Stimulated activated CD8-positive, alpha-beta memory T cell treated with anti-CD3 and anti-CD28 coated beads, Interleukin-7, amount 100 ng/mL, for 1 hour (primary cell): ENCODE data around the gene STAG3.
"Not testable (repeated sequence)": the region's sequence is repeated elsewhere in the genome, so short reads cannot be mapped to it uniquely, and the experiment has no call there.

Experiments
- DNase-seq, 2 donors: peaks; one replicate each; pipeline ENCODE4 v3.0.0-alpha.2; 2020; ENCODE audit warnings: low read depth in 2 of 2

The STAG3 gene

GRCh38 chr7:100173806-100174495 is 3.8 kb upstream of the STAG3 start:
- no peak for DNase-seq

GRCh38 chr7:100174582-100174981 is 3.1 kb upstream of the STAG3 start:
- DNase-seq: no peak

GRCh38 chr7:100175296-100175935 is 2.3 kb upstream of the STAG3 start:
- no peak for DNase-seq

GRCh38 chr7:100176096-100177044 is 1.3 kb upstream of the STAG3 start:
- DNase-seq: no peak

- not testable (repeated sequence) for DNase-seq
Measured at GRCh38 chr7:100180084-100180483, 2.4 kb downstream of the STAG3 start.

GRCh38 chr7:100182616-100183015 is 4.9 kb downstream of the STAG3 start:
- not testable (repeated sequence) for DNase-seq

GRCh38 chr7:100183090-100183489 is 5.4 kb downstream of the STAG3 start:
- DNase-seq: not testable (repeated sequence)

- DNase-seq: no peak
Measured at GRCh38 chr7:100185726-100186125, 8.0 kb downstream of the STAG3 start.

- no peak for DNase-seq
Measured at GRCh38 chr7:100189061-100189460, 11.3 kb downstream of the STAG3 start.

- no peak for DNase-seq
Measured at GRCh38 chr7:100190048-100190711, 12.5 kb downstream of the STAG3 start.

GRCh38 chr7:100191775-100192174 is 14.1 kb downstream of the STAG3 start:
- DNase-seq: no peak

GRCh38 chr7:100192281-100192862 is 14.7 kb downstream of the STAG3 start:
- not testable (repeated sequence) for DNase-seq

GRCh38 chr7:100192969-100193368 is 15.3 kb downstream of the STAG3 start:
- DNase-seq: no peak

- DNase-seq: no peak
Measured at GRCh38 chr7:100195222-100195621, 17.5 kb downstream of the STAG3 start.

GRCh38 chr7:100195901-100196322 is 18.2 kb downstream of the STAG3 start:
- DNase-seq: not testable (repeated sequence)

GRCh38 chr7:100198266-100198665 is 20.5 kb downstream of the STAG3 start:
- DNase-seq: no peak

- DNase-seq: no peak
Measured at GRCh38 chr7:100200693-100201092, 23.0 kb downstream of the STAG3 start.

- DNase-seq: no peak
Measured at GRCh38 chr7:100204454-100204853, 26.7 kb downstream of the STAG3 start.

GRCh38 chr7:100208911-100209408 is 31.2 kb downstream of the STAG3 start:
- no peak for DNase-seq

- DNase-seq: no peak
Measured at GRCh38 chr7:100209493-100209892, 31.8 kb downstream of the STAG3 start.

GRCh38 chr7:100210805-100211204 is 33.1 kb downstream of the STAG3 start:
- no peak for DNase-seq
